HepG2 (cell line): ENCODE measurements around the gene UACA. TPM values are rescaled to one million over a fixed set of nuclear protein-coding genes. Genes with fewer than 3 reads are reported as not detected.

Source experiments
- ATM ChIP-seq: fragments of 450-650 bp; IDR thresholded peaks from 2 replicates; pipeline ENCODE4 v1.7.1; 2017; ENCODE audit warnings: mild to moderate bottlenecking, borderline replicate concordance
- BHLHE40 ChIP-seq: IDR thresholded peaks from 2 replicates; pipeline ENCODE4 v1.6.1; 2011; ENCODE audit warnings: low read length, improper control_type of control experiment
- DMAP1 ChIP-seq: IDR thresholded peaks from 2 replicates; pipeline ENCODE4 v1.6.1; 2016
- GABPA ChIP-seq, 2 experiments: IDR thresholded peaks; 2 replicates each; pipeline ENCODE4 v1.6.1; 2011 to 2016; ENCODE audit warnings: low read depth in 2 of 2, low read length in 1 of 2, missing biosample characterization in 1 of 2, missing genetic modification characterization in 1 of 2
- GABPB1 ChIP-seq: IDR thresholded peaks from 2 replicates; pipeline ENCODE4 v1.6.1; 2016; ENCODE audit warnings: mild to moderate bottlenecking, missing genetic modification reagents, moderate library complexity, missing compliant biosample characterization
- HNRNPLL ChIP-seq: fragments of 200-400 bp; formaldehyde crosslinking; IDR thresholded peaks from 2 replicates; pipeline ENCODE4 v1.6.1; 2017; ENCODE audit warnings: mild to moderate bottlenecking, low read depth, low read length; ENCODE audit not compliant: poor library complexity, severe bottlenecking
- MIXL1 ChIP-seq: IDR thresholded peaks from 2 replicates; pipeline ENCODE4 v1.6.1; 2016
- NR2F2 ChIP-seq: IDR thresholded peaks from 2 replicates; pipeline ENCODE4 v1.6.1; 2012; ENCODE audit warnings: low read depth, inconsistent platforms, borderline replicate concordance
- POGZ ChIP-seq: sonication (generic); formaldehyde crosslinking; IDR thresholded peaks from 2 replicates; pipeline ENCODE4 v1.4.0; 2020; ENCODE audit warnings: mild to moderate bottlenecking, missing genetic modification reagents
- ZBTB10 ChIP-seq: sonication (generic); formaldehyde crosslinking; IDR thresholded peaks from 2 replicates; pipeline ENCODE4 v1.4.0; 2020; ENCODE audit warnings: missing genetic modification reagents, borderline replicate concordance
- ZBTB8A ChIP-seq: sonication (generic); formaldehyde crosslinking; IDR thresholded peaks from 2 replicates; pipeline ENCODE4 v1.4.0; 2020; ENCODE audit warnings: mild to moderate bottlenecking, low read depth, missing genetic modification reagents, borderline replicate concordance
- ZKSCAN1 ChIP-seq: fragments of 150-350 bp; IDR thresholded peaks from 2 replicates; pipeline ENCODE4 v1.6.1; 2014; ENCODE audit warnings: low read length
- ZNF232 ChIP-seq: sonication (generic); formaldehyde crosslinking; IDR thresholded peaks from 2 replicates; pipeline ENCODE4 v1.4.0; 2020; ENCODE audit warnings: missing genetic modification reagents, borderline replicate concordance
- ZNF503 ChIP-seq: sonication (generic); formaldehyde crosslinking; IDR thresholded peaks from 2 replicates; pipeline ENCODE4 v1.4.0; 2020; ENCODE audit warnings: missing genetic modification reagents
- ZNF607 ChIP-seq: sonication (generic); formaldehyde crosslinking; IDR thresholded peaks from 2 replicates; pipeline ENCODE4 v1.5.1; 2020; ENCODE audit warnings: missing genetic modification reagents, mild to moderate bottlenecking, borderline replicate concordance
- ZNF7 ChIP-seq: IDR thresholded peaks from 2 replicates; pipeline ENCODE4 v1.6.1; 2016; ENCODE audit warnings: missing biosample characterization, missing genetic modification reagents
- polyA plus RNA-seq, 8 experiments: library from polyadenylated mRNA; depleted of rRNA in 3 of 8; stranded (reverse) in 7 of 8; unstranded in 1 of 8; fragments of >200 nt; fragmentation: Illumina TruSeq in 4 of 8; extraction: Trizol in 4 of 8; gene quantifications; 2 replicates each; pipeline versions ENCODE4 v1.2.1 to v1.2.3, GENCODE V29; 2011 to 2016; ENCODE audit warnings: low read depth in 4 of 8, missing spikeins in 1 of 8, mixed read lengths in 1 of 8; ENCODE audit not compliant: insufficient read depth in 1 of 8
- total RNA-seq, 5 experiments: library from RNA; depleted of rRNA; stranded (reverse); fragments of >200 nt; fragmentation: Illumina TruSeq; extraction: Trizol; gene quantifications; 2 replicates each; pipeline ENCODE4 v1.2.3, GENCODE V29; 2016; ENCODE audit warnings: low read depth in 1 of 5
- TF ChIP-seq, protein P1 (sequence below): sonication (generic); formaldehyde crosslinking; IDR thresholded peaks from 2 replicates; pipeline ENCODE4 v1.8.0; 2022; ENCODE audit warnings: mild to moderate bottlenecking, missing genetic modification reagents; ENCODE audit not compliant: insufficient replicate concordance

The UACA gene
- total and polyA plus RNA-seq, 2 of the 13 experiments (the other 11 are each of a cell fraction or from before 2014, with no cell fraction given) = 17.8 to 39.2 TPM

DNA sequence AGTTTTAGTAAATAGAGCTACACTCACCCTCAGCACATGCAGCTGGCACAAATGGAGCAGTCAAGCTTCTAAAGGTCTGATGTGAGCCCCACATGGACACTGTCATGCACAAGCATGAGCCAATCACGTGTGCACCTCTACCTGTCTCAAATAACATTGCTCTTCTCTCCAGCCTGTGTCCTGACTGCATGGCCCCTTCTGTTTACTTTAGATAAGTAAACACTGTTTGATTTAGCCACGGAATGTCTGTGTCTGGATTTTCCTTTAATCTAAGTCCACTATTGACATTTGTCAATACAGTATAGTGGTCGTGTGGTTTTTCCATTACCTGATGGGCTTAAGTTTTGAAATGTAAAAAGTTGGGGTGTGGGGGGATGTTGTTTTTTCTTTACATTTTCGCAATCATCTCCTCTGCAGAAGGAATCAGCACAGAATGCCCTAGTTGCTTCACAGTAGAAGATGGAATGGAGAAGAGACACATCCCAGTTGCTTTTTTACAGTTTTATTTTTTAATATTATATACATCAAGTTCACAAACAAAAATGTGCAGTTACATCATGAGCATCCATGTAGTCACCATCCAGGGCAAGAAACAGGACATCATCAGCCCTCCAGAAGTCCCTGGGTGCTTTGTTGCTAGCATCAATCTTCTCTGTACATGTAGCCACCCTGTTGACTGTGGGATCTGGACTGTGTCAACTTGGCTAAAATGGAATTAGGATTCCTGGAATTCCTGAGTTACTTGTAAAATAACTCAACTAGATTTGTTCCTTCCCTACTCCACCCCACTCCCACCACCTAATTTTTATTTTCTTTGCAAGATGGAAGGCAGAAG is 146.1 kb downstream of the UACA start (continued):
- TF ChIP-seq, protein P1, sequence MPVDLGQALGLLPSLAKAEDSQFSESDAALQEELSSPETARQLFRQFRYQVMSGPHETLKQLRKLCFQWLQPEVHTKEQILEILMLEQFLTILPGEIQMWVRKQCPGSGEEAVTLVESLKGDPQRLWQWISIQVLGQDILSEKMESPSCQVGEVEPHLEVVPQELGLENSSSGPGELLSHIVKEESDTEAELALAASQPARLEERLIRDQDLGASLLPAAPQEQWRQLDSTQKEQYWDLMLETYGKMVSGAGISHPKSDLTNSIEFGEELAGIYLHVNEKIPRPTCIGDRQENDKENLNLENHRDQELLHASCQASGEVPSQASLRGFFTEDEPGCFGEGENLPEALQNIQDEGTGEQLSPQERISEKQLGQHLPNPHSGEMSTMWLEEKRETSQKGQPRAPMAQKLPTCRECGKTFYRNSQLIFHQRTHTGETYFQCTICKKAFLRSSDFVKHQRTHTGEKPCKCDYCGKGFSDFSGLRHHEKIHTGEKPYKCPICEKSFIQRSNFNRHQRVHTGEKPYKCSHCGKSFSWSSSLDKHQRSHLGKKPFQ = no peak
- peak; percentile 90 for TF ChIP-seq ZNF232 (CRISPR knock-in tag)
- TF ChIP-seq ZBTB10 = peak; percentile 96
- no peak for TF ChIP-seq ZKSCAN1
- TF ChIP-seq GABPA (IDR thresholded peaks at IDR 0.05; ENCODE audit: low read depth, low read length) = no peak
- TF ChIP-seq GABPA (CRISPR knock-in tag; IDR thresholded peaks at IDR 0.05; ENCODE audit: low read depth) = peak; percentile 41; the same call in 1 of the 2 replicates
- TF ChIP-seq MIXL1 (CRISPR knock-in tag) = peak; percentile 91
- TF ChIP-seq DMAP1 (CRISPR knock-in tag) = no peak
- no peak for TF ChIP-seq ZNF7 (CRISPR knock-in tag)
- TF ChIP-seq ZBTB8A = no peak
- TF ChIP-seq ATM = no peak
- TF ChIP-seq ZNF503 = peak; percentile 99
- TF ChIP-seq GABPB1 = peak; percentile 37; the same call in 1 of the 2 replicates
- peak; percentile 69 for TF ChIP-seq ZNF607
- peak; percentile 78; the same call in 1 of the 2 replicates for TF ChIP-seq POGZ (CRISPR knock-in tag)
- no peak for TF ChIP-seq HNRNPLL
- TF ChIP-seq NR2F2 = peak; percentile 92
- TF ChIP-seq BHLHE40 = peak; percentile 92
